Nucleus accumbens (tissue), 56 donors: ENCODE measurements around the gene SSR1.

Source experiments
- DNase-seq, 56 donors: peaks; one replicate each; lab custom pipeline; 2025; lab: John Stamatoyannopoulos, UW

Gene SSR1

DNA sequence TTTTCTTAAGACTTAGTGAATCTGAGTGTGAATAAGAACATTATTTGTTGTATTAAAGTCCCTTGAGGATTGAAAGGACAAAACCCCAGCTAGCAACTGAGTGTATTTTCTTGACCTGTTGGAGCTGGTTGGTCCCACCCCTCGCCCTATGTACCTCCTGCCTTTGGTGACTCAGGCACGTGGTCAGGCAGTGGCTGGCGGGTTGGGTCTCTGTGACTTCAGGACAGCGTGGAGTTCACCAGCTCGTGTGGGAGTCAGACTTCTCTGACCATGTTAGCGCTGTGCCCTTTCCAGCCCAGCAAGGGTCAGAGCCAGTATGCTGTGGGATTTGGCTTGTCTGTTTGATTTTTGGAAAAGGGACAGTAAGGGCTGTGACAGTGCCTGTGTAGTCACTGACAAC is 93.7 kb downstream of the SSR1 start:
- DNase-seq: no peak

DNA sequence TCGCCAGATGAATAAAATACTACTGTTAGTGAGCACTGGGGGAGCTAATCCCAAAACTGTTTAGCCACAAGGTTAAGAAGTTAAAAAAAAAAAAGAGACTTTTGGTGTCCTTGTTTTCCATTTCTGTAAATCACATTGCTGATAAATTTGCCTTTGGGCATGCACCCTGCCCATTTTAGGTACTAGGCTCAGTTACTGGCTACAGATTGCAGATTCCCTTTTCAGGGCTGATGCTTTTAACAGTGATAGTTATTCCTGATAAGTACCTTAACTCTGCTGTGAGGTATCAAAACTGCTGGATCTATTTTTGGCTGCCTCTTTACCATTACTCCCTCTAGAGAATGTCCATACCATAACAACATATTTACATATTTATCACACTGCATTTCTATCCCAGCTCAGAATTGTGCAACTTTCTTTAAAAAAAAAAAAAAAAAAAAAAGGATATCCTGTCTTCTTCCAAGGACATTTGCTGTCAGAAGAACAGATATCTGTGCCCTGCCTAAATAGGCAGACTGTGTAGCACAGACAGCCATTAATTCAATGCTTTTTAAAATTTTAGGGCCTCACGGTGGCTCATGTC is 94.5 kb downstream of the SSR1 start:
- no peak for DNase-seq
